ENCODE data around the gene SPDYC. TPM values are rescaled to one million over a fixed set of nuclear protein-coding genes. Genes with fewer than 3 reads are reported as not detected.

SPDYC gene
- total and polyA plus RNA-seq, 9 of the 15 experiments (the other 6 are each of a cell fraction or from before 2014, with no cell fraction given): 4.4 to 18.8 (median 9.2) TPM

DNA sequence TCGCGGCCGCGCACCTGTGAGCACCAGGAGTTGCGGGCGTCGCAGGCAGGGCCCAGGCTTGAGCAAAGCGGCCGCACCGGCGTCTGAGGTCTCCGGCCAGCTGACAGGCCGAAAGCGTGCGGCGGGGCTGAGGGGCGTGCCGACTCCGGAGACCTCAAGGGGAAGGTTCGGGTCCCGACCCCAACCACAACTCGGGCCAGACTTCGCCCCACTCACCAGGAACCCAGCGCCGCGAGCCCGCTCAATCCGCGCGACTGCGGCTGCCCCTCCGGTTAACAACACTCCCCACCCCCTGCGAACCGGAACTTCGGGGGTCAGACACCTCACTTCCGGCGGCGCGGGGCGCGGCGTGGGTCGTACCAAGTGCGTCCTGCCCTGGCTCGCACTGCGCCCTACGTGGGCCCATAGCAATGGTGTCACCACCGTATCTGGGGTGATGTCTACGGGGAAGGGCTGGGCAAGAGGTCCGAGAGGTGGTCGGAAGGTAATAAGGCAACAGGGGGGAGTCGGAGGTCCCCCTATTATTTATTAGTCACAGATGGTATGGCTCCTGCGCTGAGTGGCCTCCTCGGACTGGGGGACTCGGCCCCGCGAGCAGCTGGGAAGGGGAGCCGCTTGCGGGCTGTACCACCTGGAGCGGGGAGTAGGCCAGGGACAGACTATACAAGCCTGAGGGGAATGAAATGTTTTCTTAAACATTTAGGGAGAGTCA is 35.6 kb upstream of the SPDYC start, which contains the start of gene SYVN1 (continued):
- no peak for TF ChIP-seq HMG20B (CRISPR knock-in tag; IDR thresholded peaks at IDR 0.05)
- TF ChIP-seq ADNP (tag; IDR thresholded peaks at IDR 0.05): no peak
- TF ChIP-seq, protein P1, sequence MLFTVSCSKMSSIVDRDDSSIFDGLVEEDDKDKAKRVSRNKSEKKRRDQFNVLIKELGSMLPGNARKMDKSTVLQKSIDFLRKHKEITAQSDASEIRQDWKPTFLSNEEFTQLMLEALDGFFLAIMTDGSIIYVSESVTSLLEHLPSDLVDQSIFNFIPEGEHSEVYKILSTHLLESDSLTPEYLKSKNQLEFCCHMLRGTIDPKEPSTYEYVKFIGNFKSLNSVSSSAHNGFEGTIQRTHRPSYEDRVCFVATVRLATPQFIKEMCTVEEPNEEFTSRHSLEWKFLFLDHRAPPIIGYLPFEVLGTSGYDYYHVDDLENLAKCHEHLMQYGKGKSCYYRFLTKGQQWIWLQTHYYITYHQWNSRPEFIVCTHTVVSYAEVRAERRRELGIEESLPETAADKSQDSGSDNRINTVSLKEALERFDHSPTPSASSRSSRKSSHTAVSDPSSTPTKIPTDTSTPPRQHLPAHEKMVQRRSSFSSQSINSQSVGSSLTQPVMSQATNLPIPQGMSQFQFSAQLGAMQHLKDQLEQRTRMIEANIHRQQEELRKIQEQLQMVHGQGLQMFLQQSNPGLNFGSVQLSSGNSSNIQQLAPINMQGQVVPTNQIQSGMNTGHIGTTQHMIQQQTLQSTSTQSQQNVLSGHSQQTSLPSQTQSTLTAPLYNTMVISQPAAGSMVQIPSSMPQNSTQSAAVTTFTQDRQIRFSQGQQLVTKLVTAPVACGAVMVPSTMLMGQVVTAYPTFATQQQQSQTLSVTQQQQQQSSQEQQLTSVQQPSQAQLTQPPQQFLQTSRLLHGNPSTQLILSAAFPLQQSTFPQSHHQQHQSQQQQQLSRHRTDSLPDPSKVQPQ (CRISPR knock-in tag; IDR thresholded peaks at IDR 0.05; ENCODE audit: borderline replicate concordance): no peak
- TF ChIP-seq CXXC5 (CRISPR knock-in tag; IDR thresholded peaks at IDR 0.05): peak; percentile 91
- no peak for TF ChIP-seq ZNF239 (CRISPR knock-in tag; IDR thresholded peaks at IDR 0.05)
- TF ChIP-seq NR2C2 (CRISPR knock-in tag; IDR thresholded peaks at IDR 0.05): peak; percentile 83; the same call in 1 of the 2 replicates
- TF ChIP-seq NR2C2 (tag; IDR thresholded peaks at IDR 0.05): peak; percentile 98
- TF ChIP-seq ZNF75A (CRISPR knock-in tag; IDR thresholded peaks at IDR 0.05): no peak
- no peak for TF ChIP-seq KAT8 (IDR thresholded peaks at IDR 0.05; ENCODE audit: low read depth)
- no peak for TF ChIP-seq TGIF2 (CRISPR knock-in tag; IDR thresholded peaks at IDR 0.05)
- TF ChIP-seq ZNF146 (CRISPR knock-in tag; IDR thresholded peaks at IDR 0.05; ENCODE audit: unreplicated experiment): no peak
- peak; percentile 92; the same call in 1 of the 2 replicates for TF ChIP-seq SREBF1 (IDR thresholded peaks at IDR 0.05; ENCODE audit: borderline replicate concordance, low read depth, low read length)
- no peak for TF ChIP-seq ZC3H8 (IDR thresholded peaks at IDR 0.05)
- TF ChIP-seq NCOA1 (IDR thresholded peaks at IDR 0.05; ENCODE audit: low read depth): no peak
- TF ChIP-seq ZKSCAN1 (IDR thresholded peaks at IDR 0.05; ENCODE audit: low read depth, low read length): no peak
- no peak for TF ChIP-seq ASH1L (IDR thresholded peaks at IDR 0.05; ENCODE audit: borderline replicate concordance, low read depth, partially characterized antibody)
- TF ChIP-seq RBFOX2 (IDR thresholded peaks at IDR 0.05; ENCODE audit: low read depth, low read length): peak; percentile 95
- peak; percentile 86; the same call in 1 of the 2 replicates for TF ChIP-seq NBN (IDR thresholded peaks at IDR 0.05; ENCODE audit: low read depth)
- peak; percentile 8; the same call in 1 of the 2 replicates for TF ChIP-seq RFX5 (IDR thresholded peaks at IDR 0.05; ENCODE audit: low read depth, low read length)
- no peak for TF ChIP-seq NFXL1 (CRISPR knock-in tag; IDR thresholded peaks at IDR 0.05)
- peak; percentile 76 for TF ChIP-seq FOSL1 (tag; conservative IDR thresholded peaks at IDR 0.05)
- TF ChIP-seq CBX1 (IDR thresholded peaks at IDR 0.05; ENCODE audit: low read depth): 0 out of 2 replicates have a peak, but pooled peaks have one; percentile 55
- TF ChIP-seq MCM2 (IDR thresholded peaks at IDR 0.05; ENCODE audit: low read depth): no peak
- TF ChIP-seq, protein P2, sequence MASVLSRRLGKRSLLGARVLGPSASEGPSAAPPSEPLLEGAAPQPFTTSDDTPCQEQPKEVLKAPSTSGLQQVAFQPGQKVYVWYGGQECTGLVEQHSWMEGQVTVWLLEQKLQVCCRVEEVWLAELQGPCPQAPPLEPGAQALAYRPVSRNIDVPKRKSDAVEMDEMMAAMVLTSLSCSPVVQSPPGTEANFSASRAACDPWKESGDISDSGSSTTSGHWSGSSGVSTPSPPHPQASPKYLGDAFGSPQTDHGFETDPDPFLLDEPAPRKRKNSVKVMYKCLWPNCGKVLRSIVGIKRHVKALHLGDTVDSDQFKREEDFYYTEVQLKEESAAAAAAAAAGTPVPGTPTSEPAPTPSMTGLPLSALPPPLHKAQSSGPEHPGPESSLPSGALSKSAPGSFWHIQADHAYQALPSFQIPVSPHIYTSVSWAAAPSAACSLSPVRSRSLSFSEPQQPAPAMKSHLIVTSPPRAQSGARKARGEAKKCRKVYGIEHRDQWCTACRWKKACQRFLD (CRISPR knock-in tag; IDR thresholded peaks at IDR 0.05): peak; percentile 49; the same call in 1 of the 2 replicates
- TF ChIP-seq ZNF76 (CRISPR knock-in tag; IDR thresholded peaks at IDR 0.05; ENCODE audit: borderline replicate concordance): peak; percentile 75; the same call in 1 of the 2 replicates
- TF ChIP-seq BRCA1 (IDR thresholded peaks at IDR 0.05): no peak
- TF ChIP-seq BRCA1 (CRISPR knock-in tag; IDR thresholded peaks at IDR 0.05): no peak
